ENCODE data around the gene SLC6A17.

SLC6A17 gene

GRCh38 chr1:110245876-110246620 lies 95.8 kb downstream of the SLC6A17 start:
- TF ChIP-seq MYC (IDR thresholded peaks at IDR 0.05; ENCODE audit: low read depth, low read length) = no peak
- TF ChIP-seq CTCF (IDR thresholded peaks at IDR 0.05; ENCODE audit: low read depth, low read length) = no peak
- no peak for TF ChIP-seq POLR2A (IDR thresholded peaks at IDR 0.05; ENCODE audit: extremely low read depth, insufficient read length)
- TF ChIP-seq MAX (IDR thresholded peaks at IDR 0.05; ENCODE audit: low read depth, low read length) = no peak
- DNase-seq (ENCODE audit: low read depth) = no peak
- no peak overlapping the region for H3K4me3 ChIP-seq (ENCODE audit: low read depth, low read length)

GRCh38 chr1:110248746-110249145 lies 98.5 kb downstream of the SLC6A17 start:
- TF ChIP-seq POLR2A (IDR thresholded peaks at IDR 0.05; ENCODE audit: extremely low read depth, insufficient read length) = no peak
- TF ChIP-seq MAX (IDR thresholded peaks at IDR 0.05; ENCODE audit: low read depth, low read length) = no peak
- TF ChIP-seq CTCF (IDR thresholded peaks at IDR 0.05; ENCODE audit: low read depth, low read length) = no peak
- no peak for TF ChIP-seq MYC (IDR thresholded peaks at IDR 0.05; ENCODE audit: low read depth, low read length)
- no peak overlapping the region for H3K4me3 ChIP-seq (ENCODE audit: low read depth, low read length)
- DNase-seq (ENCODE audit: low read depth) = no peak

- H3K4me3 ChIP-seq (ENCODE audit: low read depth, low read length) = no peak overlapping the region
- TF ChIP-seq MYC (IDR thresholded peaks at IDR 0.05; ENCODE audit: low read depth, low read length) (no peak), MAX (IDR thresholded peaks at IDR 0.05; ENCODE audit: low read depth, low read length) (no peak), CTCF (IDR thresholded peaks at IDR 0.05; ENCODE audit: low read depth, low read length) (no peak), POLR2A (IDR thresholded peaks at IDR 0.05; ENCODE audit: extremely low read depth, insufficient read length) (no peak)
- no peak for DNase-seq (ENCODE audit: low read depth)
These were observed 99.0 kb downstream of the SLC6A17 start for GRCh38 chr1:110249256-110249655.

- TF ChIP-seq POLR2A (IDR thresholded peaks at IDR 0.05; ENCODE audit: extremely low read depth, insufficient read length) (no peak), MYC (IDR thresholded peaks at IDR 0.05; ENCODE audit: low read depth, low read length) (no peak), CTCF (IDR thresholded peaks at IDR 0.05; ENCODE audit: low read depth, low read length) (no peak), MAX (IDR thresholded peaks at IDR 0.05; ENCODE audit: low read depth, low read length) (no peak)
- DNase-seq (ENCODE audit: low read depth) = no peak
- no peak overlapping the region for H3K4me3 ChIP-seq (ENCODE audit: low read depth, low read length)
These were observed 99.7 kb downstream of the SLC6A17 start for GRCh38 chr1:110250008-110250407.

GRCh38 chr1:110250749-110251148 lies 100.5 kb downstream of the SLC6A17 start:
- no peak overlapping the region for H3K4me3 ChIP-seq (ENCODE audit: low read depth, low read length)
- DNase-seq (ENCODE audit: low read depth) = no peak
- no peak for TF ChIP-seq MYC (IDR thresholded peaks at IDR 0.05; ENCODE audit: low read depth, low read length)
- TF ChIP-seq CTCF (IDR thresholded peaks at IDR 0.05; ENCODE audit: low read depth, low read length) = no peak
- TF ChIP-seq MAX (IDR thresholded peaks at IDR 0.05; ENCODE audit: low read depth, low read length) = no peak
- TF ChIP-seq POLR2A (IDR thresholded peaks at IDR 0.05; ENCODE audit: extremely low read depth, insufficient read length) = no peak

Data from NB4 (cell line).